Epidermal melanocyte (primary cell): ENCODE results near the gene SAMD5.

Experiments
- DNase-seq: peaks from one replicate; pipeline ENCODE4 v3.0.0; 2011; ENCODE audit warnings: low spot score; ENCODE audit not compliant: insufficient read length

The SAMD5 gene

GRCh38 chr6:147566244-147566898, 57.9 kb downstream of the SAMD5 start:
- DNase-seq = no peak

- no peak for DNase-seq
Measured at GRCh38 chr6:147567141-147567805, 58.8 kb downstream of the SAMD5 start.

DNA sequence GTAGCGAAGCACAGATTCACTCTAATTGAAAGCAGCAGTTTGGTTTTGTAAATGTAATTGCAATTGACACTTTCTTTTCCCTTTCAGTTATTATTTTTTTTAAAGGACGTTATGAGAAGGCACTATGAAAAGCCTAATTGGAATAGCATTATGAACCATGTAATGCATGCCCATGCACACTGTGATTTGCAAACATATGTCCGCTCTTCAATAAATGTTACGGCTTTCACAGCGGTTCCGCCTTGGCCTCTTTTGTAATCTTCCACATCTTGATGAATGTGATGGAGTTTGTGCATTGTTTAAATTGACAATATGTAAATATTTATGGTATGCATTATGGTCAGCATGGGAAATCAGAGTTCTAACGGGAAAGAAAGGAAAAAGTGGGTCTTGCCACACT, 61.3 kb downstream of the SAMD5 start:
- DNase-seq = no peak

- DNase-seq = no peak
Measured at GRCh38 chr6:147570681-147571080, 62.2 kb downstream of the SAMD5 start.

DNA sequence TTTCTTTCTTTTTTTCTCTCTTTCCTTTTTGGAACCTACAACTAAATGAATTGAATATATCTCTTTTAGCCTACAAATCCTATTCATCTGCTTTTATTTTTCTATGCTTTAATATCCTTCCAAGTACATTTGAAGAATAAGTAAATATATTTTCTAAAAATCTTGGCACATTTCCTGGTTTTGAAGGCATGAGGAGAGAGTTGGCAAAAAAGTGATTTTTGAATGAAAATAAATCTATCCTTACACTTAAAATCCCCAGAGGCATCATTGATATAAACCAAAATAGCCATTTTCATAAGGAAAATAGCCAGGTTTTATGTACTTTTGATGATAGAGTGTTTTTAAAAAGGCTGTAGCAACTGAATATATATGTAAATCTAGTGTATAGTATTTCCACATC, 69.0 kb downstream of the SAMD5 start:
- DNase-seq = no peak

DNA sequence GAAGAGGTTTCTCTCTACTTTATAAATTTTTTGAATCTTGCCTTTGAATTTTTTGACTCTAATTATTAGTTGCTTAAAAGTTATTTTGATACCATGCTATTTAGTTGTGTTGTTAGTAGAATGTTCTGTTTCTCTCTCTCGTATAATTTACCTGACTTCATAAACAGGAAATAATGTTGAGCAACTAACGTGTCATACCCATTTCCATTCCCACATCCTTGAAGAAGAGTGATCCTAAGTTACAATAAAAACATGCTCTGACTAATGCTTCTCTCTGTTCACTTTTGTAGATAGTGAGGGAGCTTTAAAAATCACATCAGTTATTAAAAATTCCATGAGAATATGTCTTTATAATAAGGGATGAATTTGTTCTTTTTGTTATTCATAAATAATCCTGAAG, 69.7 kb downstream of the SAMD5 start:
- DNase-seq = no peak

GRCh38 chr6:147578883-147579282, 70.4 kb downstream of the SAMD5 start:
- no peak for DNase-seq

GRCh38 chr6:147579667-147580066, 71.2 kb downstream of the SAMD5 start:
- DNase-seq = no peak

- DNase-seq = no peak
Measured at GRCh38 chr6:147582991-147583390, 74.5 kb downstream of the SAMD5 start.

DNA sequence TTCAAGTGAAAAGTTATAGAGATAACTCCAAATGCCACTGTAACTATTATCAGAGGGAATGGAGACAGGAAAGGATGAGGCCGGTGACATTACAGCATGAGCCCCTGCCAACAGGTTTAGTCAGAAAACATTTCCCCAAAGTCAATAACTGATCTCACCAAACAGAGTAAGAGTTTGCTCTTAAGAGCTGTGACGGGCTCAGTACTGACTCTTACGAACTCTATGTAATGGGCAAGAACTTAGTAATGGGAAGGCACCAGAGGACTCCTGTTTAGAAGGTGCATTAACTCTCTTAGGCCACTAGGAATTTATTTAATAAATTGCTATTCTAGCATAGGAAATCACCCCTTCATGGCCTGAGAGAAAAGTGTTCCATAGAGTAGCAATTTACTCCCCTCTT, 76.8 kb downstream of the SAMD5 start:
- DNase-seq = no peak

- no peak for DNase-seq
Measured at GRCh38 chr6:147586044-147586443, 77.6 kb downstream of the SAMD5 start.

- no peak for DNase-seq
Measured at GRCh38 chr6:147587907-147588306, 79.4 kb downstream of the SAMD5 start.

DNA sequence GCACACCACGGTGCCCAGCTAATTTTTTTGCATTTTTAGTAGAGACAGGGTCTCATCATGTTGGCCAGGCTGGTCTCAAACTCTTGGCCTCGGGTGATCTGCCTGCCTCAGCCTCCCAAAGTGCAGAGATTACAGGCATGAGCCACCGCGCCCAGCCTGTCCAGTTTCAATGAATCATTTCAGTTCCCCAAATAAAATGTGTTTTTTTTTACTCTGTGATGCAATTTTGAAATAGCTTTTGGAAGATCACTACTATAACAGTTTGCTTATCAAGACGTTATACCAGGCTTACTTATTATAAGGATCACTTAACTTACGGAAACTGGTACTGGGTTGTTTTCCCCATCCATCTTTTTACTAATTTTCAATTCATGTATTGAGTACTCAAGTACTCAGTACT, 80.0 kb downstream of the SAMD5 start:
- DNase-seq = no peak

GRCh38 chr6:147589739-147590250, 81.3 kb downstream of the SAMD5 start:
- no peak for DNase-seq

DNA sequence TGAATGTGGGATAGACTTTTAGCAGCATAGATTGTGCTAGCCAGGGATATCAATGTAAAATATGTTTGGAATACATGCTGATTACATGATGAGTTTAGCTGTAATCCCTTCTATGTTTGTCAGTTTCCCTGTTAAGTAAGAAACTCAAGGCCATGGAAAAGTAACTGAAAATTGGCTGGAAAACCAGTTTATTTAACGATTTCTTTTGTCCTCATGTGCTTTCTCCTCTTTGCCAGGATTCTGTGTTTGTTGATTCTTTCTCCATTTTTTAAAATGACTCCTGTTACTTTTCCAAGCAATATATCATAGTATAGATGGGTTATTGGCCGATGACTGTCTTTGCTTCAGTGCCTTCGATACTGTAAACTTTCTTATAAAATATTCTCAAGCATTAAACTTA, 87.5 kb downstream of the SAMD5 start:
- DNase-seq = no peak

DNA sequence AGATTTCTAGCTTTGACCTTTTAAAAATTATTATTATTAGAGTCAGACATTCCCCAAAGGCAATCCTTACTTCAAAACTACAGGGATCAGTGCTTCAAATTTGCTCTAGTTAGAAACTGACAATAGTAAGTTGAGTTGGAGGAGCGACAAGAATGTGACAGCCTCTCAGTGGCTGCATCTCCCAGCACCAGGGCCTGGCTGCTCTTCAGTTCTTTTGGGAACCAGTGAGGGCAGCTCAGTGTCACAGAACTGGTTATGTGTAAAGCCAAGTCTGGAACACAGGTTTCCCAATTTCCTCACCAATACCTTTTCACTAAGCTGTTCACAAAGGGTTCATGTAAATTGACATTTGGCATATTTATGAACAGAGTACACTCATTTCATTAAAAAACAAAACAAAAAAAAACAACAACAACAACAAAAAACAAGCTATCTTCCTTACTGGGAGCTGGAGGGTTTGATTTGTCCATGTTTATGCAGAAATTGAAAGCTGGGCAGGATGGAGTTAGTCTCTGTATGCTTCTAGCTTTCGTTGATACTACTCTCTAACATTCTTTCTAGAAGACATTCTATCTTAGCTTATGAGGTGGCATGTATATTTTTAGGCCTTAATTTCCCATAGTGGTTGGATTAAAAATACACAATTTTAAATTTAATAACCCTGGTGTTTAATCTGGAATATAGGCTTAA, 95.0 kb downstream of the SAMD5 start:
- DNase-seq = peak; percentile 36

GRCh38 chr6:147604373-147604772, 95.9 kb downstream of the SAMD5 start:
- DNase-seq = no peak

GRCh38 chr6:147611992-147612391, 103.5 kb downstream of the SAMD5 start:
- no peak for DNase-seq

- DNase-seq = no peak
Measured at GRCh38 chr6:147614501-147614900, 106.0 kb downstream of the SAMD5 start.

- no peak for DNase-seq
Measured at GRCh38 chr6:147615659-147616456, 107.4 kb downstream of the SAMD5 start.

DNA sequence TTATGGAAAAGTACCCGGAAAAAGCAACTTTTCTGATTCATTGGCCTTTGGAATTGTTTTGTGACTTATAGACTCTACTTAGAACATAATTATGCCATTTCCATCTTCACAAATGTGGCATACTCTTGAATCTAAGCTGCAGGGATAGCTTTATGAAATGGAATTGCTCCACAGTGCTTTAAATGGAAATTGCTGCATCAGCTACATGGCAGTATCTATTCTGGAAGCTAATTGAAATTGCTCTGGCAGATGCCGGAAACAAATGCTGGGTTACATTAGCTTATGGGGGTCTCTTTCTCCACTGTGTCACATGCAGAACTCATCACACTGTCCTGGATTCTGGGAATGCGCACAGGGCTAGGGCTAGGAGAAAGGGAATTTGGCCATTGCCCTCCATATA, 108.9 kb downstream of the SAMD5 start:
- no peak for DNase-seq

- no peak for DNase-seq
Measured at GRCh38 chr6:147618457-147618856, 110.0 kb downstream of the SAMD5 start.
